Spleen (tissue), 7 donors: ENCODE data around the gene CNIH2.
"Not testable (repeated sequence)": the region's sequence is repeated elsewhere in the genome, so short reads cannot be mapped to it uniquely, and the experiment has no call there.

ENCODE experiments used
- CTCF ChIP-seq, 11 experiments: fragments of 200-600 bp in 7 of 11; fragments of 450-650 bp in 4 of 11; sonication (generic) in 4 of 11; IDR thresholded peaks in 8 of 11; conservative IDR thresholded peaks in 3 of 11; 1 replicate in 7 of 11; 2 replicates in 4 of 11; pipeline versions ENCODE4 v1.4.0 to v1.8.0; 2016 to 2021; ENCODE audit warnings: antibody characterized with exemption in 11 of 11, inconsistent platforms in 4 of 11, mild to moderate bottlenecking in 1 of 11
- POLR2A ChIP-seq, 3 donors: fragments of 450-650 bp; IDR thresholded peaks; one replicate each; pipeline ENCODE4 v1.5.1; 2017; ENCODE audit warnings: antibody characterized with exemption in 3 of 3, mild to moderate bottlenecking in 1 of 3
- POLR2AphosphoS5 ChIP-seq, 3 donors: sonication (generic); formaldehyde crosslinking; IDR thresholded peaks; one replicate each; pipeline ENCODE4 v1.5.1; 2017; ENCODE audit warnings: antibody characterized with exemption in 3 of 3
- donor health status: DM: no; HTN: no; CAD: no; lungs with moderate emphysema.
- donor health status: DM: no; HTN: no; CAD: no.
- donor health status: DM: no; HTN: no; CAD: no.

GRCh38 chr11:66310803-66311440 lies 32.9 kb downstream of the CNIH2 start:
- TF ChIP-seq CTCF (IDR thresholded peaks at IDR 0.05 in 8 of 11, conservative IDR thresholded peaks at IDR 0.05 in 3 of 11); POLR2A (IDR thresholded peaks at IDR 0.05); POLR2AphosphoS5 (IDR thresholded peaks at IDR 0.05): not testable (repeated sequence)
